Osteocyte (in vitro differentiated cells): ENCODE data around the gene HIC2. TPM values are rescaled to one million over a fixed set of nuclear protein-coding genes. Genes with fewer than 3 reads are reported as not detected.

Experiments
- DNase-seq: peaks from one replicate; pipeline ENCODE4 v3.0.0; 2021; ENCODE audit warnings: mixed read lengths; ENCODE audit not compliant: unreplicated experiment; ENCODE audit errors: extremely low spot score
- H3K27ac Mint-ChIP-seq: one replicate; pipeline ENCODE4 v1.8.0; 2021; ENCODE audit warnings: mild to moderate bottlenecking, mixed read lengths; ENCODE audit not compliant: unreplicated experiment
- H3K27me3 Mint-ChIP-seq: one replicate; pipeline ENCODE4 v1.8.0; 2021; ENCODE audit warnings: mixed read lengths; ENCODE audit not compliant: unreplicated experiment
- H3K36me3 Mint-ChIP-seq: one replicate; pipeline ENCODE4 v1.8.0; 2021; ENCODE audit warnings: mixed read lengths; ENCODE audit not compliant: unreplicated experiment
- H3K4me1 Mint-ChIP-seq: one replicate; pipeline ENCODE4 v1.8.0; 2021; ENCODE audit warnings: mixed read lengths; ENCODE audit not compliant: unreplicated experiment
- H3K4me3 Mint-ChIP-seq: one replicate; pipeline ENCODE4 v1.8.0; 2021; ENCODE audit warnings: mild to moderate bottlenecking, moderate library complexity, mixed read lengths; ENCODE audit not compliant: unreplicated experiment
- H3K9me3 Mint-ChIP-seq: one replicate; pipeline ENCODE4 v1.8.0; 2021; ENCODE audit warnings: mixed read lengths; ENCODE audit not compliant: unreplicated experiment
- total RNA-seq: library from RNA; stranded (reverse); gene quantifications from 2 replicates; pipeline ENCODE4 v1.2.1, GENCODE V29; 2021
- TF ChIP-seq, protein P1 (sequence below): fragments of 200-600 bp; sonication (generic); IDR thresholded peaks from 2 replicates; pipeline ENCODE4 v1.5.0; 2021; ENCODE audit warnings: antibody characterized with exemption, mild to moderate bottlenecking, moderate library complexity

HIC2 gene
- total RNA-seq, 1 donor from 2014 or later, result 5.2 TPM

DNA sequence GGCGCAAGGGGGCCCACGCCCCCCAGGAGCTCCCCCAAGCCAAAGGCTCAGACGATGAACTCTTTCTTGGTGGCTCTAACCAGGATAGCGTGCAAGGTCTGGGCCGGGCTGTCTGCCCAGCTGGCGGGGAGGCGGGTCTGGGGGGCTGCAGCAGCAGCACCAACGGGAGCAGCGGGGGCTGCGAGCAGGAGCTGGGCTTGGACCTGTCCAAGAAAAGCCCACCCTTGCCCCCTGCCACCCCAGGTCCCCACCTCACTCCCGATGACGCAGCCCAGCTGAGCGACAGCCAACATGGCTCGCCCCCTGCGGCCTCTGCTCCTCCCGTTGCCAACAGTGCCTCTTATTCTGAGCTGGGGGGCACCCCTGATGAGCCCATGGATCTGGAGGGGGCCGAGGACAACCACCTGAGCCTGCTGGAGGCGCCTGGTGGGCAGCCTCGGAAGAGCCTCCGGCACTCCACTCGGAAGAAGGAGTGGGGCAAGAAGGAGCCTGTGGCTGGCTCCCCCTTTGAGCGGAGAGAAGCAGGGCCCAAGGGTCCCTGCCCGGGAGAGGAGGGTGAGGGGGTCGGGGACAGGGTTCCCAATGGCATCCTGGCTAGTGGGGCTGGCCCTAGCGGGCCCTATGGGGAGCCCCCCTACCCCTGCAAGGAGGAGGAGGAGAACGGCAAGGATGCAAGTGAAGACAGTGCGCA lies 28.4 kb downstream of the HIC2 start:
- H3K27ac Mint-ChIP-seq, result no peak overlapping the region
- H3K9me3 Mint-ChIP-seq, result no peaks in the 10 kb centered on the region
- TF ChIP-seq, protein P1, sequence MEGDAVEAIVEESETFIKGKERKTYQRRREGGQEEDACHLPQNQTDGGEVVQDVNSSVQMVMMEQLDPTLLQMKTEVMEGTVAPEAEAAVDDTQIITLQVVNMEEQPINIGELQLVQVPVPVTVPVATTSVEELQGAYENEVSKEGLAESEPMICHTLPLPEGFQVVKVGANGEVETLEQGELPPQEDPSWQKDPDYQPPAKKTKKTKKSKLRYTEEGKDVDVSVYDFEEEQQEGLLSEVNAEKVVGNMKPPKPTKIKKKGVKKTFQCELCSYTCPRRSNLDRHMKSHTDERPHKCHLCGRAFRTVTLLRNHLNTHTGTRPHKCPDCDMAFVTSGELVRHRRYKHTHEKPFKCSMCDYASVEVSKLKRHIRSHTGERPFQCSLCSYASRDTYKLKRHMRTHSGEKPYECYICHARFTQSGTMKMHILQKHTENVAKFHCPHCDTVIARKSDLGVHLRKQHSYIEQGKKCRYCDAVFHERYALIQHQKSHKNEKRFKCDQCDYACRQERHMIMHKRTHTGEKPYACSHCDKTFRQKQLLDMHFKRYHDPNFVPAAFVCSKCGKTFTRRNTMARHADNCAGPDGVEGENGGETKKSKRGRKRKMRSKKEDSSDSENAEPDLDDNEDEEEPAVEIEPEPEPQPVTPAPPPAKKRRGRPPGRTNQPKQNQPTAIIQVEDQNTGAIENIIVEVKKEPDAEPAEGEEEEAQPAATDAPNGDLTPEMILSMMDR, result no peak
- H3K4me3 Mint-ChIP-seq, result no peak overlapping the region
- peaks cover 4% of the 10 kb centered on the region for H3K4me1 Mint-ChIP-seq
- H3K36me3 Mint-ChIP-seq, result peaks cover 8% of the 10 kb centered on the region
- peak; percentile 83 for DNase-seq
- no peaks in the 10 kb centered on the region for H3K27me3 Mint-ChIP-seq

DNA sequence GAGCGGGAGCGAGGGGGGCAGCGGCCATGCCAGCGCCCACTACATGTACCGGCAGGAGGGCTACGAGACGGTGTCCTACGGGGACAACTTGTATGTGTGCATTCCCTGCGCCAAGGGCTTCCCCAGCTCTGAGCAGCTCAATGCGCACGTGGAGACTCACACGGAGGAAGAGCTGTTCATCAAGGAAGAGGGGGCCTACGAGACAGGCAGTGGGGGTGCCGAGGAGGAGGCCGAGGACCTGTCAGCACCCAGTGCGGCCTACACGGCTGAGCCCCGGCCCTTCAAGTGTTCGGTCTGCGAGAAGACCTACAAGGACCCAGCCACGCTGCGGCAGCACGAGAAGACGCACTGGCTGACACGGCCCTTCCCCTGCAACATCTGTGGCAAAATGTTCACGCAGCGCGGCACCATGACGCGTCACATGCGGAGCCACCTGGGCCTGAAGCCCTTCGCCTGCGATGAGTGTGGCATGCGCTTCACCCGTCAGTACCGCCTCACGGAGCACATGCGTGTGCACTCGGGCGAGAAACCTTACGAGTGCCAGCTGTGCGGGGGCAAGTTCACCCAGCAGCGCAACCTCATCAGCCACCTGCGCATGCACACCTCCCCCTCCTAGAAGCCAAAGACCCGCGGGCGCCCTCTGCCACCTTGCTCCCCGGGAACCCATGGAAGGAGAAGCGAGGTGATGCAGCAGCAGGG lies 29.1 kb downstream of the HIC2 start:
- Mint-ChIP-seq H3K27ac (no peak overlapping the region), H3K4me1 (peaks cover 4% of the 10 kb centered on the region), H3K9me3 (no peaks in the 10 kb centered on the region), H3K27me3 (no peaks in the 10 kb centered on the region), H3K36me3 (peaks cover 8% of the 10 kb centered on the region), H3K4me3 (no peak overlapping the region)
- peak; percentile 83 for DNase-seq
- TF ChIP-seq, protein P1, result no peak

DNA sequence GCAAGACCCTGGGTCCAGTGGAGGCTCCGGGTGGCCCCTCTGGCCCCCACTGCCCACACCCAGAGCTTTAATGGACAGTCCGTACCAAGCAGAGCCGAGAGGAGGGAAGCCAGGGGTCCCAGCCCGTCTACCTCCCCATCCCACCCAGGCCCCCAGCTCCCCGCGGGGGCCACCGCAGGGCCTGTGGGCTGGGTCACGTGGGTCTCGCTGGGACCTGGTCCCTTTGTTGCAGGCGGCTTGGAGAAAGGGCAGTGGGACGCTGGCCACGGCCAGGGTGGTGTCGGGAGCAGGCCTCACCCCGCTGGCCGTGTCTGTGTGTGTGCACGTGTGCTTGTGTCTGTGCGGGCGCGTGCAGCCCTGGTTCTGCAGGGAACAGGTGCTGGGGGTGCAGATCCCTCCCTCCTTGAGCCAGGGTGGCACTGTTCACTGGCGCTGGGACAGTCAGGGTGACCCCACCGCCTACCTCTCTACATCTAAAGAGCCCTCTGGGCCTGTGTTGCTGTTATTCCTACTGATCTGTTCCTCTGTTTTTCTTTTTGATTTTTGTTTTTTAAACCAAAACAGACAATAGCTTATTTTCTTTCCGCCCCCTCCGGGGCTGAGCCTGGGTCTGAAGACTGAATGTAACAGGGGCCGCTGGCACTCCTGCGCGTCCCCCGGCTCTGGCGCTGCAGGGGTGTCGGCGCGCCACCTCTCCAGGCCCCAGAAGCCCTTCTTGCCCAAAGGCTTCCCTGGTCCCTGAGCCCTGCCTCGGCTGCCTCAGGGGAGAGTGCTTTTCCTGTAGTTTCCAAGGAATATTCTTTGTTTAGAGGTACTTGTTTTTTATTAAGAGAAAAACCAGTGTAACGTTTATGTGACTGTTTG lies 29.9 kb downstream of the HIC2 start:
- TF ChIP-seq, protein P1, result no peak
- H3K27me3 Mint-ChIP-seq, result no peaks in the 10 kb centered on the region
- H3K27ac Mint-ChIP-seq, result no peak overlapping the region
- H3K36me3 Mint-ChIP-seq, result peaks cover 8% of the 10 kb centered on the region
- peak; percentile 60 for DNase-seq
- H3K4me3 Mint-ChIP-seq, result no peak overlapping the region
- H3K4me1 Mint-ChIP-seq, result peaks cover 4% of the 10 kb centered on the region
- H3K9me3 Mint-ChIP-seq, result no peaks in the 10 kb centered on the region

DNA sequence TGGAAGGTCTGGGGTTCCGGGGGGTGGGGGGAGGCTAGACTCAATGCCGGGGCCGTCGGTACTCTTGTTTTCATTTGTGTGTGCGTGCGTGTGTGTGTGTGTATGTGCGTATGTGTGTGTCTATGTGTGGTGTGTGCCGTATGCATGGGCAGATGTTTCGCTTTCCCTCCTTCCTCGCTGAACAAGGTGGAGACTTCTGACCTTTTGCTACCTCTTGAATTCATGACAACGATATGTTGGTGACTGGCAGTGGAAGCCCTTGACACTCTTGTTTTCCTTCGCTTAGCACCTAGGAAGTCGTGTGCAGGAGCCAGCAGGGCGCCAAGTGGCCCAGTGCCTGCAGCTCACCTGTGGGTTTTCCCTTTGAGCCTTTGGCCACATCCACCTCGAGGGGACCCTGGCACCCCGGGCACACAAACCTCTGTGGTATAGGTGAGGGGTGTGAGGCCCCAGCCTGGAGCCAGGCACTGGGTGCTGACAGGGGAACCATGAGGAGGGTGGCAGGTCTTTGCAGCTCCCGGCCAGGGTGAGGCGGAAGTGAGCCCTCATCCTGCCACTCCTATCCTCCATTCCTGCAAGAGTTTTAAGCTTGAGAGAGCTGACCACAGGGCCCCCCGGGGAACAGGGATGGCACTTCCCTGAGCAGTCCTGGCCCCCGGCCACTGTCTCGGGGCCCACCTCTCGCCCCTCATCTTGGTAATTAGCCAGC lies 30.7 kb downstream of the HIC2 start:
- Mint-ChIP-seq H3K9me3 (no peaks in the 10 kb centered on the region), H3K27ac (peak overlapping the region; percentile 10), H3K4me3 (no peak overlapping the region)

More for the DNA sequence above, 30.7 kb downstream of the HIC2 start:
- Mint-ChIP-seq H3K36me3 (peaks cover 8% of the 10 kb centered on the region), H3K4me1 (peaks cover 4% of the 10 kb centered on the region), H3K27me3 (no peaks in the 10 kb centered on the region)
- TF ChIP-seq, protein P1, result peak; percentile 14
- DNase-seq, result peak; percentile 76
